HCT116 (cell line): ENCODE data around the gene TMEM109. TPM values are rescaled to one million over a fixed set of nuclear protein-coding genes. Genes with fewer than 3 reads are reported as not detected.

ENCODE experiments used
- ATAC-seq: fragments of 200-7000 bp; cut with Tn5 transposase; 2 replicates; pipeline ENCODE4 v1.9.1; 2020; ENCODE audit warnings: mild to moderate bottlenecking, moderate library complexity
- BruUV-seq: library from RNA; stranded (reverse); fragments of 400-500 nt; replicated peaks from 2 replicates; lab custom pipeline; 2021; lab: Mats Ljungman, UMichigan
- CTCF ChIA-PET: fragments of 300-600 bp; sonication (Branson Sonifier 250); formaldehyde crosslinking; loops from one replicate; lab custom pipeline; 2021; ENCODE audit warnings: antibody characterized with exemption; lab: Charles Lee
- POLR2A ChIA-PET: fragments of 300-600, 350-600 bp; sonication (Branson Sonifier 250); formaldehyde crosslinking; loops from one replicate; lab custom pipeline; 2021; ENCODE audit warnings: antibody characterized with exemption; lab: Charles Lee
- RAD21 ChIA-PET, 2 experiments: fragments of 300-600 bp; sonication (Branson Sonifier 250); formaldehyde crosslinking; loops; one replicate each; lab custom pipeline; 2023; ENCODE audit warnings: low total read pairs in 2 of 2; ENCODE audit not compliant: uncharacterized antibody in 2 of 2, unreplicated experiment in 2 of 2, low non-redundant PET in 1 of 2; lab: Charles Lee
- DNase-seq: peaks from one replicate; pipeline ENCODE4 v3.0.0-alpha.2; 2010; ENCODE audit warnings: low read depth, low spot score
- H2AFZ ChIP-seq: fragments of 200-600 bp; shearing (Covaris generic), sonication (generic); 2 replicates; pipeline ENCODE4 v1.6.1; 2017; ENCODE audit warnings: low read depth, mixed run types, mixed read lengths, antibody characterized with exemption, low read length; ENCODE audit not compliant: poor library complexity, severe bottlenecking
- H3K27ac ChIP-seq: 2 replicates; pipeline ENCODE4 v1.5.1; 2012; ENCODE audit warnings: low read depth, low read length
- H3K27me3 ChIP-seq: fragments of 200-600 bp; sonication (generic); 2 replicates; pipeline ENCODE4 v1.6.1; 2016; ENCODE audit warnings: mixed run types, low read length, mixed read lengths; ENCODE audit not compliant: insufficient read depth
- H3K36me3 ChIP-seq, 2 experiments: fragments of 200-500 bp in 1 of 2; fragments of 200-600 bp in 1 of 2; sonication (Bioruptor generic) in 1 of 2; sonication (generic) in 1 of 2; 2 replicates each; pipeline versions ENCODE4 v1.5.1 to v1.6.1; 2014 to 2016; ENCODE audit warnings: low read length in 2 of 2, inconsistent platforms in 1 of 2, mixed read lengths in 1 of 2, mixed run types in 1 of 2; ENCODE audit not compliant: insufficient read depth in 2 of 2, control insufficient read depth in 1 of 2
- H3K4me1 ChIP-seq, 2 experiments: fragments of 200-600 bp in 1 of 2; sonication (generic) in 1 of 2; 2 replicates each; pipeline versions ENCODE4 v1.5.1 to v1.6.1; 2012 to 2017; ENCODE audit warnings: low read length in 2 of 2, inconsistent platforms in 1 of 2, mild to moderate bottlenecking in 1 of 2, mixed read lengths in 1 of 2, mixed run types in 1 of 2, moderate library complexity in 1 of 2; ENCODE audit not compliant: insufficient read depth in 2 of 2, control insufficient read depth in 1 of 2
- H3K4me2 ChIP-seq: fragments of 200-600 bp; sonication (generic); 2 replicates; pipeline ENCODE4 v1.6.1; 2017; ENCODE audit warnings: mixed run types, low read length, mixed read lengths
- H3K4me3 ChIP-seq, 2 experiments: fragments of 200-600 bp in 1 of 2; sonication (generic) in 1 of 2; replicated peaks in 1 of 2; 2 replicates each; pipeline ENCODE4 v1.5.1; 2011 to 2016; ENCODE audit warnings: low read length in 2 of 2, control low read depth in 1 of 2, low read depth in 1 of 2, mild to moderate bottlenecking in 1 of 2, mixed read lengths in 1 of 2, mixed run types in 1 of 2
- H3K79me2 ChIP-seq: fragments of 200-600 bp; sonication (generic); 2 replicates; pipeline ENCODE4 v1.6.1; 2017; ENCODE audit warnings: mild to moderate bottlenecking, mixed run types, low read length, moderate library complexity, mixed read lengths; ENCODE audit not compliant: insufficient read depth
- H3K9ac ChIP-seq: fragments of 200-600 bp; sonication (generic); 2 replicates; pipeline ENCODE4 v1.6.1; 2016; ENCODE audit warnings: low read length, mixed read lengths
- H3K9me2 ChIP-seq: fragments of 200-600 bp; sonication (generic), shearing (Covaris generic); 2 replicates; pipeline ENCODE4 v1.6.1; 2017; ENCODE audit warnings: mixed run types, mild to moderate bottlenecking, moderate library complexity; ENCODE audit not compliant: insufficient read depth
- H3K9me3 ChIP-seq, 2 experiments: fragments of 200-500 bp in 1 of 2; fragments of 200-600 bp in 1 of 2; sonication (Bioruptor generic) in 1 of 2; sonication (generic) in 1 of 2; 2 replicates each; pipeline ENCODE4 v1.6.1; 2014 to 2017; ENCODE audit warnings: low read length in 2 of 2, mixed read lengths in 2 of 2, inconsistent platforms in 1 of 2, low read depth in 1 of 2, mild to moderate bottlenecking in 1 of 2, mixed run types in 1 of 2, moderate library complexity in 1 of 2; ENCODE audit not compliant: control insufficient read depth in 1 of 2, insufficient read depth in 1 of 2
- H4K20me1 ChIP-seq: fragments of 200-600 bp; sonication (generic), shearing (Covaris generic); 2 replicates; pipeline ENCODE4 v1.6.1; 2017; ENCODE audit warnings: mixed run types, mild to moderate bottlenecking, moderate library complexity; ENCODE audit not compliant: insufficient read depth
- ATF3 ChIP-seq: IDR thresholded peaks from 2 replicates; pipeline ENCODE4 v1.6.1; 2012
- CBX3 ChIP-seq: IDR thresholded peaks from 2 replicates; pipeline ENCODE4 v1.6.1; 2012; ENCODE audit warnings: low read depth
- EGR1 ChIP-seq: IDR thresholded peaks from 2 replicates; pipeline ENCODE4 v1.6.1; 2012; ENCODE audit warnings: low read depth
- ELF1 ChIP-seq: IDR thresholded peaks from 2 replicates; pipeline ENCODE4 v1.6.1; 2012; ENCODE audit warnings: low read depth, borderline replicate concordance
- EZH2 ChIP-seq: fragments of 200-600 bp; sonication (generic); IDR thresholded peaks from 2 replicates; pipeline ENCODE4 v1.6.1; 2017; ENCODE audit warnings: antibody characterized with exemption, mixed run types
- EZH2phosphoT487 ChIP-seq: fragments of 200-600 bp; IDR thresholded peaks from 2 replicates; pipeline ENCODE4 v1.6.1; 2018; ENCODE audit warnings: antibody characterized with exemption, borderline replicate concordance
- FOSL1 ChIP-seq: IDR thresholded peaks from 2 replicates; pipeline ENCODE4 v1.6.1; 2012; ENCODE audit warnings: low read depth
- JUND ChIP-seq: IDR thresholded peaks from 2 replicates; pipeline ENCODE4 v1.6.1; 2012
- POLR2A ChIP-seq: IDR thresholded peaks from 2 replicates; pipeline ENCODE4 v1.7.0; 2011; ENCODE audit warnings: borderline replicate concordance; ENCODE audit not compliant: insufficient read depth, insufficient read length; ENCODE audit errors: extremely low read depth
- RAD21 ChIP-seq: IDR thresholded peaks from 2 replicates; pipeline ENCODE4 v1.6.1; 2012; ENCODE audit warnings: low read depth, mild to moderate bottlenecking
- SP1 ChIP-seq: IDR thresholded peaks from 2 replicates; pipeline ENCODE4 v1.6.1; 2012; ENCODE audit warnings: low read depth
- TCF7L2 ChIP-seq: IDR thresholded peaks from 2 replicates; pipeline ENCODE4 v1.7.0; 2011; ENCODE audit warnings: borderline replicate concordance, inconsistent platforms; ENCODE audit not compliant: insufficient read depth, insufficient read length; ENCODE audit errors: extremely low read depth
- YY1 ChIP-seq: IDR thresholded peaks from 2 replicates; pipeline ENCODE4 v1.6.1; 2011; ENCODE audit warnings: low read length, low read depth, moderate library complexity, mild to moderate bottlenecking; ENCODE audit not compliant: insufficient replicate concordance; ENCODE audit errors: extremely low read depth
- ZBTB33 ChIP-seq: IDR thresholded peaks from 2 replicates; pipeline ENCODE4 v1.6.1; 2011; ENCODE audit warnings: mild to moderate bottlenecking, low read length, moderate library complexity; ENCODE audit not compliant: insufficient replicate concordance; ENCODE audit errors: extremely low read depth
- ZFX ChIP-seq: fragments of 450-650 bp; IDR thresholded peaks from 2 replicates; pipeline ENCODE4 v1.6.1; 2017
- ZNF274 ChIP-seq: fragments of 200-500 bp; sonication (Bioruptor generic); IDR thresholded peaks from 2 replicates; pipeline ENCODE4 v1.6.1; 2014; ENCODE audit warnings: mild to moderate bottlenecking, low read depth, low read length, inconsistent platforms
- intact Hi-C: fragments of 100-400 bp; cut with micrococcal nuclease; formaldehyde crosslinking; loops from 2 replicates; pipeline ENCODE4 v1.10.0; 2022
- total RNA-seq: library from RNA; stranded (reverse); gene quantifications from one replicate; pipeline ENCODE4 v1.2.1, GENCODE V29; 2021; ENCODE audit not compliant: unreplicated experiment

TMEM109 gene
- total RNA-seq, 1 experiment from 2014 or later = 44.4 TPM

- no peaks in the 10 kb centered on the region for H3K36me3 ChIP-seq
- TF ChIP-seq RAD21 (no peak), ZFX (no peak), YY1 (no peak), ATF3 (no peak), JUND (no peak)
- H3K27me3 ChIP-seq = no peaks in the 10 kb centered on the region
- ATAC-seq (no peak), DNase-seq (no peak)
- no TSS peak for BruUV-seq
- intact Hi-C loops = no loop called here
- no peak overlapping the region for H3K4me3 ChIP-seq
- no peaks in the 10 kb centered on the region for H4K20me1 ChIP-seq
- ChIA-PET CTCF (no interaction called here), POLR2A (no interaction called here), RAD21 (no interaction called here)
- H3K4me2 ChIP-seq = no peak overlapping the region
- H3K27ac ChIP-seq = no peak overlapping the region
- H3K79me2 ChIP-seq = no peaks in the 10 kb centered on the region
- H3K9me3 ChIP-seq = no peaks in the 10 kb centered on the region
- H3K4me1 ChIP-seq = no peaks in the 10 kb centered on the region
- no peak overlapping the region for H3K9ac ChIP-seq
- no peak overlapping the region for H2AFZ ChIP-seq
- H3K9me2 ChIP-seq = no peaks in the 10 kb centered on the region
Measured at GRCh38 chr11:60952742-60953170, 38.8 kb downstream of the TMEM109 start.

GRCh38 chr11:60953781-60954180 is 39.8 kb downstream of the TMEM109 start:
- H3K4me1 ChIP-seq = no peaks in the 10 kb centered on the region
- BruUV-seq = no TSS peak
- no peaks in the 10 kb centered on the region for H3K9me2 ChIP-seq
- TF ChIP-seq ATF3 = no peak
- TF ChIP-seq SP1 = no peak
- TF ChIP-seq CBX3 = no peak
- TF ChIP-seq EGR1 = no peak
- no peak for TF ChIP-seq EZH2phosphoT487
- no peak for TF ChIP-seq YY1
- TF ChIP-seq POLR2A = no peak
- TF ChIP-seq ZBTB33 = no peak
- no peak for TF ChIP-seq FOSL1
- no peak for TF ChIP-seq JUND
- TF ChIP-seq TCF7L2 = no peak
- no peak for TF ChIP-seq EZH2
- TF ChIP-seq ZNF274 = no peak
- no peak for TF ChIP-seq ELF1

More at GRCh38 chr11:60953781-60954180, 39.8 kb downstream of the TMEM109 start:
- intact Hi-C loops = no loop called here
- ChIA-PET POLR2A (no interaction called here), RAD21 (no interaction called here), CTCF (no interaction called here)
- no peak overlapping the region for H3K9ac ChIP-seq
- H3K79me2 ChIP-seq = no peaks in the 10 kb centered on the region
- H3K4me2 ChIP-seq = no peak overlapping the region
- H3K27ac ChIP-seq = no peak overlapping the region
- H2AFZ ChIP-seq = no peak overlapping the region
- H3K9me3 ChIP-seq = no peaks in the 10 kb centered on the region
- H3K27me3 ChIP-seq = no peaks in the 10 kb centered on the region
- H4K20me1 ChIP-seq = no peaks in the 10 kb centered on the region
- DNase-seq = no peak
- no peak for ATAC-seq
- no peaks in the 10 kb centered on the region for H3K36me3 ChIP-seq
- H3K4me3 ChIP-seq = no peak overlapping the region
